Neural cell (in vitro differentiated cells): Measurements from ENCODE around the gene CYP2W1. TPM values are rescaled to one million over a fixed set of nuclear protein-coding genes. Genes with fewer than 3 reads are reported as not detected.

Experiments used
- H2AFZ ChIP-seq: fragments of 200-600, 300-800 bp; sonication (generic), shearing (Covaris generic); 2 replicates; pipeline ENCODE4 v1.6.0; 2014; ENCODE audit warnings: low read depth, mild to moderate bottlenecking, antibody characterized with exemption, low read length, moderate library complexity
- H3F3A ChIP-seq: fragments of 200-600 bp; shearing (Covaris generic); 2 replicates; pipeline ENCODE4 v1.6.1; 2016; ENCODE audit warnings: mild to moderate bottlenecking, moderate library complexity, mixed read lengths, antibody characterized with exemption, low read length; ENCODE audit not compliant: insufficient read depth, poor library complexity, severe bottlenecking
- H3K27ac ChIP-seq: fragments of 200-600, 300-800 bp; sonication (generic), shearing (Covaris generic); 2 replicates; pipeline ENCODE4 v1.5.1; 2014; ENCODE audit warnings: mild to moderate bottlenecking, low read length, moderate library complexity
- H3K27me3 ChIP-seq: fragments of 300-800, 200-600 bp; sonication (generic), shearing (Covaris generic); 2 replicates; pipeline ENCODE4 v1.6.0; 2014; ENCODE audit warnings: mild to moderate bottlenecking, low read depth, low read length, moderate library complexity; ENCODE audit not compliant: insufficient read depth
- H3K36me3 ChIP-seq: fragments of 300-800, 200-600 bp; sonication (generic), shearing (Covaris generic); 2 replicates; pipeline ENCODE4 v1.5.1; 2014; ENCODE audit warnings: mild to moderate bottlenecking, antibody characterized with exemption, low read length, moderate library complexity; ENCODE audit not compliant: insufficient read depth
- H3K4me2 ChIP-seq: fragments of 300-800, 200-600 bp; sonication (generic), shearing (Covaris generic); 2 replicates; pipeline ENCODE4 v1.6.0; 2014; ENCODE audit warnings: mild to moderate bottlenecking, low read length
- H3K4me3 ChIP-seq: fragments of 300-800, 200-600 bp; sonication (generic), shearing (Covaris generic); 2 replicates; pipeline ENCODE4 v1.5.1; 2014; ENCODE audit warnings: mild to moderate bottlenecking, low read length, moderate library complexity
- H3K79me2 ChIP-seq: fragments of 200-600 bp; shearing (Covaris generic); replicated peaks from 2 replicates; pipeline ENCODE4 v1.6.0; 2014; ENCODE audit warnings: mild to moderate bottlenecking, low read length, moderate library complexity; ENCODE audit not compliant: insufficient read depth
- H3K9ac ChIP-seq: fragments of 300-800, 200-600 bp; sonication (generic), shearing (Covaris generic); 2 replicates; pipeline ENCODE4 v1.6.1; 2016; ENCODE audit warnings: mild to moderate bottlenecking, low read length, mixed read lengths
- H3K9me2 ChIP-seq: fragments of 200-600 bp; shearing (Covaris generic); 2 replicates; pipeline ENCODE4 v1.6.1; 2016; ENCODE audit warnings: mild to moderate bottlenecking, low read length, mixed read lengths; ENCODE audit not compliant: insufficient read depth
- H3K9me3 ChIP-seq: fragments of 200-600, 300-800 bp; sonication (generic), shearing (Covaris generic); 2 replicates; pipeline ENCODE4 v1.6.1; 2016; ENCODE audit warnings: mild to moderate bottlenecking, mixed run types, low read length, moderate library complexity, mixed read lengths
- H4K20me1 ChIP-seq: fragments of 200-600 bp; shearing (Covaris generic); 2 replicates; pipeline ENCODE4 v1.6.1; 2016; ENCODE audit warnings: mild to moderate bottlenecking, mixed run types; ENCODE audit not compliant: insufficient read depth
- EP300 ChIP-seq: fragments of 450-650 bp; conservative IDR thresholded peaks from 2 replicates; pipeline ENCODE4 v1.6.1; 2014; ENCODE audit warnings: antibody characterized with exemption, mild to moderate bottlenecking, moderate library complexity; ENCODE audit not compliant: poor library complexity, severe bottlenecking
- EZH2 ChIP-seq: fragments of 200-600, 300-800 bp; shearing (Covaris generic), sonication (generic); IDR thresholded peaks from 2 replicates; pipeline ENCODE4 v1.6.1; 2014; ENCODE audit warnings: antibody characterized with exemption, low read length, borderline replicate concordance, mild to moderate bottlenecking; ENCODE audit not compliant: insufficient read depth, poor library complexity, severe bottlenecking
- MXI1 ChIP-seq: fragments of 450-650 bp; conservative IDR thresholded peaks from 2 replicates; pipeline ENCODE4 v1.6.1; 2014; ENCODE audit warnings: antibody characterized with exemption, mild to moderate bottlenecking; ENCODE audit not compliant: poor library complexity, severe bottlenecking
- POLR2AphosphoS5 ChIP-seq: IDR thresholded peaks from 2 replicates; pipeline ENCODE4 v1.6.1; 2012
- RAD21 ChIP-seq: fragments of 450-650 bp; conservative IDR thresholded peaks from 2 replicates; pipeline ENCODE4 v1.6.1; 2014; ENCODE audit warnings: antibody characterized with exemption, mild to moderate bottlenecking, moderate library complexity
- SMC3 ChIP-seq: fragments of 450-650 bp; conservative IDR thresholded peaks from 2 replicates; pipeline ENCODE4 v1.6.1; 2014; ENCODE audit warnings: antibody characterized with exemption, mild to moderate bottlenecking, moderate library complexity; ENCODE audit not compliant: poor library complexity
- TAF1 ChIP-seq: IDR thresholded peaks from 2 replicates; pipeline ENCODE4 v1.6.1; 2012; ENCODE audit warnings: low read depth
- polyA plus RNA-seq: library from polyadenylated mRNA; depleted of rRNA; stranded (reverse); fragments of >200 nt; gene quantifications from 2 replicates; pipeline ENCODE4 v1.2.3, GENCODE V29; 2014
- TF ChIP-seq, protein P1 (sequence below): IDR thresholded peaks from 2 replicates; pipeline ENCODE4 v1.6.1; 2012; ENCODE audit warnings: borderline replicate concordance
- TF ChIP-seq, protein P2 (sequence below): fragments of 450-650 bp; IDR thresholded peaks from 2 replicates; pipeline ENCODE4 v1.5.1; 2014; ENCODE audit warnings: antibody characterized with exemption, mild to moderate bottlenecking, moderate library complexity; ENCODE audit not compliant: poor library complexity, severe bottlenecking

The CYP2W1 gene
- polyA plus RNA-seq, 1 donor from 2014 or later: not detected

DNA sequence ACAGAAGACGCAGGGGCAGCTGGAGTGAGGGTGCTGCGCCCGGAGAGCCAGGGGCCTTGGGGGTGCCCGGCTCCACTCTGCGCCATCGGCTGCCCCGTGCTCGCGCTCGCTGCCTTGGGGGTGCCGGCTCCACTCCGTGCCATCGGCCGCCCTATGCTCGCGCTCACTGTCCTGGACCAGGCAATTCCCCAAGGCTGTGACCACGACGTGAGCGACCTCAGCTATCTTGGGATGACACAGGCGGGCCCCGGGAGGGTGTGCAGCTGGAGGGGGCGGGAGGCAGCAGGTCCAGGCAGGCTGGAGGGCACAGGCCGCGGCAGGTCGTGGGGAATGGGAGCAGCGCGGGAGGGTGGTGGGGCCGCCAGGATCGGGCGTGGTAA lies 29.7 kb downstream of the CYP2W1 start:
- Histone ChIP-seq H3K36me3 (peaks cover 11% of the 10 kb centered on the region), H2AFZ (no peak overlapping the region), H3K79me2 (peaks cover 5% of the 10 kb centered on the region), H3K9me2 (no peaks in the 10 kb centered on the region), H4K20me1 (peaks cover 18% of the 10 kb centered on the region), H3K27ac (no peak overlapping the region), H3K4me3 (no peak overlapping the region), H3K4me2 (no peak overlapping the region), H3K27me3 (no peaks in the 10 kb centered on the region), H3K9me3 (no peaks in the 10 kb centered on the region), H3F3A (no peaks in the 10 kb centered on the region), H3K9ac (no peak overlapping the region)
- no peak for TF ChIP-seq POLR2AphosphoS5
- TF ChIP-seq SMC3: no peak

DNA sequence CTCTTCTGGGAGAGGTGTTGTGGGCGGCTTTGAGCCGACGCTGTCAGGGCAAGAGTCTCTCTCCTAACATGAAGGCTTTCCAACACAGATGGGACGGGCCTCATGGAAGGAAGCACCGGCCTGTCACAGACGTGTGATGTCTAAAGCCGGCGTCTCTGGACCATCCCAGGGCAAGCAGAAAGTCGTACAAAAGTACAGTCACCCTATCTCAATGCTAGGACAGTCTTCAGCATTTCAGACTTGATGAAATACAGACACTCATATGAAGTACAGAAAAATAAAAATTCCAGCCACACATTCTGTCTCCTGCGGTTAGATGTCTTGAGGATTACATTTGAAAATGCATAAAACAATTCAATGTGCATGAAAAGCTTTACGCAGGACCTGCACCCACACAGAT lies 30.6 kb downstream of the CYP2W1 start:
- no peak for TF ChIP-seq SMC3
- no peak for TF ChIP-seq MXI1
- TF ChIP-seq TAF1: no peak
- TF ChIP-seq POLR2AphosphoS5: no peak
- TF ChIP-seq, protein P1, sequence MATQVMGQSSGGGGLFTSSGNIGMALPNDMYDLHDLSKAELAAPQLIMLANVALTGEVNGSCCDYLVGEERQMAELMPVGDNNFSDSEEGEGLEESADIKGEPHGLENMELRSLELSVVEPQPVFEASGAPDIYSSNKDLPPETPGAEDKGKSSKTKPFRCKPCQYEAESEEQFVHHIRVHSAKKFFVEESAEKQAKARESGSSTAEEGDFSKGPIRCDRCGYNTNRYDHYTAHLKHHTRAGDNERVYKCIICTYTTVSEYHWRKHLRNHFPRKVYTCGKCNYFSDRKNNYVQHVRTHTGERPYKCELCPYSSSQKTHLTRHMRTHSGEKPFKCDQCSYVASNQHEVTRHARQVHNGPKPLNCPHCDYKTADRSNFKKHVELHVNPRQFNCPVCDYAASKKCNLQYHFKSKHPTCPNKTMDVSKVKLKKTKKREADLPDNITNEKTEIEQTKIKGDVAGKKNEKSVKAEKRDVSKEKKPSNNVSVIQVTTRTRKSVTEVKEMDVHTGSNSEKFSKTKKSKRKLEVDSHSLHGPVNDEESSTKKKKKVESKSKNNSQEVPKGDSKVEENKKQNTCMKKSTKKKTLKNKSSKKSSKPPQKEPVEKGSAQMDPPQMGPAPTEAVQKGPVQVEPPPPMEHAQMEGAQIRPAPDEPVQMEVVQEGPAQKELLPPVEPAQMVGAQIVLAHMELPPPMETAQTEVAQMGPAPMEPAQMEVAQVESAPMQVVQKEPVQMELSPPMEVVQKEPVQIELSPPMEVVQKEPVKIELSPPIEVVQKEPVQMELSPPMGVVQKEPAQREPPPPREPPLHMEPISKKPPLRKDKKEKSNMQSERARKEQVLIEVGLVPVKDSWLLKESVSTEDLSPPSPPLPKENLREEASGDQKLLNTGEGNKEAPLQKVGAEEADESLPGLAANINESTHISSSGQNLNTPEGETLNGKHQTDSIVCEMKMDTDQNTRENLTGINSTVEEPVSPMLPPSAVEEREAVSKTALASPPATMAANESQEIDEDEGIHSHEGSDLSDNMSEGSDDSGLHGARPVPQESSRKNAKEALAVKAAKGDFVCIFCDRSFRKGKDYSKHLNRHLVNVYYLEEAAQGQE: no peak
- no peak for TF ChIP-seq EZH2
- TF ChIP-seq, protein P2, sequence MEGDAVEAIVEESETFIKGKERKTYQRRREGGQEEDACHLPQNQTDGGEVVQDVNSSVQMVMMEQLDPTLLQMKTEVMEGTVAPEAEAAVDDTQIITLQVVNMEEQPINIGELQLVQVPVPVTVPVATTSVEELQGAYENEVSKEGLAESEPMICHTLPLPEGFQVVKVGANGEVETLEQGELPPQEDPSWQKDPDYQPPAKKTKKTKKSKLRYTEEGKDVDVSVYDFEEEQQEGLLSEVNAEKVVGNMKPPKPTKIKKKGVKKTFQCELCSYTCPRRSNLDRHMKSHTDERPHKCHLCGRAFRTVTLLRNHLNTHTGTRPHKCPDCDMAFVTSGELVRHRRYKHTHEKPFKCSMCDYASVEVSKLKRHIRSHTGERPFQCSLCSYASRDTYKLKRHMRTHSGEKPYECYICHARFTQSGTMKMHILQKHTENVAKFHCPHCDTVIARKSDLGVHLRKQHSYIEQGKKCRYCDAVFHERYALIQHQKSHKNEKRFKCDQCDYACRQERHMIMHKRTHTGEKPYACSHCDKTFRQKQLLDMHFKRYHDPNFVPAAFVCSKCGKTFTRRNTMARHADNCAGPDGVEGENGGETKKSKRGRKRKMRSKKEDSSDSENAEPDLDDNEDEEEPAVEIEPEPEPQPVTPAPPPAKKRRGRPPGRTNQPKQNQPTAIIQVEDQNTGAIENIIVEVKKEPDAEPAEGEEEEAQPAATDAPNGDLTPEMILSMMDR: no peak
- Histone ChIP-seq H3K27ac (no peak overlapping the region), H3K9me2 (no peaks in the 10 kb centered on the region), H3K9me3 (no peaks in the 10 kb centered on the region), H2AFZ (no peak overlapping the region), H4K20me1 (peaks cover 18% of the 10 kb centered on the region), H3F3A (no peaks in the 10 kb centered on the region), H3K79me2 (peaks cover 5% of the 10 kb centered on the region), H3K27me3 (no peaks in the 10 kb centered on the region), H3K36me3 (peaks cover 11% of the 10 kb centered on the region), H3K4me3 (no peak overlapping the region), H3K9ac (no peak overlapping the region), H3K4me2 (no peak overlapping the region)

DNA sequence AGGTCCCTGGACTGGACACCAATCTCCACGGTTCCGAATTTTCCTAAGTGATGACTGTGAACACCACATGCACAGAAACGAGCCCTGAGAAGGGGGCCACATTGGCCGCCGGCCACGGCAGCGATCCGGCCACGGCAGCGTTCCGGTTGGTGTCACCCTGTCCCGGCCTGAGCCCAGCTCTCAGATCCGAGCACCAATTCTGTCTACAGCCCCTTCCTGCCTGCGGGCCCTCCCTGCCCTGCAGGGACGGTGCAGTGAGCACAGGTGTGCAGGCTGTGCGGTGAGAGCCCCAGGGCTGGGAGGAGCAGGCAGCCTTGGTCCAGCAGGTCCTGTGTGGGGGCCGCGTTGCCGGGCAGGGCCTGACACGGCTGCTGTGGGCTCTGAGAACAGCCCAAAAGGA lies 31.7 kb downstream of the CYP2W1 start:
- Histone ChIP-seq H4K20me1 (peaks cover 18% of the 10 kb centered on the region), H3K27ac (no peak overlapping the region), H3K9ac (no peak overlapping the region), H3K36me3 (peaks cover under 1% of the 10 kb centered on the region), H3K79me2 (peaks cover 5% of the 10 kb centered on the region), H2AFZ (no peak overlapping the region), H3K4me3 (no peak overlapping the region), H3K27me3 (no peaks in the 10 kb centered on the region), H3K4me2 (no peak overlapping the region), H3F3A (no peaks in the 10 kb centered on the region), H3K9me3 (no peaks in the 10 kb centered on the region), H3K9me2 (no peaks in the 10 kb centered on the region)
- no peak for TF ChIP-seq MXI1
- TF ChIP-seq, protein P1: no peak
- no peak for TF ChIP-seq EP300
- TF ChIP-seq EZH2: no peak
- no peak for TF ChIP-seq RAD21
- TF ChIP-seq POLR2AphosphoS5: no peak
- no peak for TF ChIP-seq SMC3
- TF ChIP-seq, protein P2: no peak
- TF ChIP-seq TAF1: no peak
